Hepatocyte (in vitro differentiated cells): ENCODE data around the gene CROCC2. TPM values are rescaled to one million over a fixed set of nuclear protein-coding genes. Genes with fewer than 3 reads are reported as not detected.
A peak's percentile ranks its signal among the peaks of the same experiment; 100 is the strongest.

Source experiments
- DNase-seq: peaks from one replicate; pipeline ENCODE4 v3.0.0-alpha.2; 2016; ENCODE audit warnings: low spot score
- H2AFZ ChIP-seq: fragments of 200-600 bp; sonication (generic); 2 replicates; pipeline ENCODE4 v1.6.0; 2016; ENCODE audit warnings: antibody characterized with exemption, mild to moderate bottlenecking
- H3K27ac ChIP-seq: fragments of 200-600 bp; sonication (generic); 2 replicates; pipeline ENCODE4 v1.5.1; 2016; ENCODE audit warnings: mild to moderate bottlenecking
- H3K27me3 ChIP-seq: fragments of 200-600 bp; sonication (generic); 2 replicates; pipeline ENCODE4 v1.6.1; 2016
- H3K36me3 ChIP-seq: fragments of 200-600 bp; sonication (generic); replicated peaks from 2 replicates; pipeline ENCODE4 v1.5.1; 2016; ENCODE audit warnings: low read depth; ENCODE audit not compliant: insufficient read depth
- H3K4me1 ChIP-seq: fragments of 200-600 bp; sonication (generic); 2 replicates; pipeline ENCODE4 v1.5.1; 2016; ENCODE audit warnings: mild to moderate bottlenecking, moderate library complexity; ENCODE audit not compliant: insufficient read depth
- H3K4me2 ChIP-seq: fragments of 200-600 bp; sonication (generic); 2 replicates; pipeline ENCODE4 v1.6.0; 2016
- H3K4me3 ChIP-seq: fragments of 200-600 bp; sonication (generic); 2 replicates; pipeline ENCODE4 v1.5.1; 2016; ENCODE audit warnings: mild to moderate bottlenecking
- H3K79me2 ChIP-seq: fragments of 200-600 bp; sonication (generic); 2 replicates; pipeline ENCODE4 v1.6.0; 2017; ENCODE audit warnings: mild to moderate bottlenecking
- H3K9me2 ChIP-seq: fragments of 200-600 bp; sonication (generic); replicated peaks from 2 replicates; pipeline ENCODE4 v1.6.0; 2017; ENCODE audit warnings: mild to moderate bottlenecking; ENCODE audit not compliant: insufficient read depth
- H3K9me3 ChIP-seq: fragments of 200-600 bp; sonication (generic); 2 replicates; pipeline ENCODE4 v1.5.1; 2016; ENCODE audit warnings: low read depth, mild to moderate bottlenecking
- H4K20me1 ChIP-seq: fragments of 200-600 bp; sonication (generic); 2 replicates; pipeline ENCODE4 v1.6.0; 2016; ENCODE audit warnings: mild to moderate bottlenecking; ENCODE audit not compliant: insufficient read depth, poor library complexity, severe bottlenecking
- CTCF ChIP-seq: fragments of 200-600 bp; sonication (generic); IDR thresholded peaks from 2 replicates; pipeline ENCODE4 v1.5.1; 2016; ENCODE audit warnings: antibody characterized with exemption, mild to moderate bottlenecking; ENCODE audit not compliant: poor library complexity
- EZH2 ChIP-seq: fragments of 200-600 bp; sonication (generic); IDR thresholded peaks from 2 replicates; pipeline ENCODE4 v1.6.1; 2016; ENCODE audit warnings: antibody characterized with exemption, mild to moderate bottlenecking, borderline replicate concordance
- EZH2phosphoT487 ChIP-seq: fragments of 200-600 bp; sonication (generic); IDR thresholded peaks from one replicate; pipeline ENCODE4 v1.6.1; 2018; ENCODE audit warnings: antibody characterized with exemption, mild to moderate bottlenecking, low read depth, moderate library complexity; ENCODE audit not compliant: unreplicated experiment, severe bottlenecking
- WGBS: methylation state at CpG from one replicate; pipeline ENCODE4 v1.1.6; 2016; ENCODE audit warnings: low lambda C conversion rate; ENCODE audit errors: missing lambda C conversion rate; 5-methylcytosine and 5-hydroxymethylcytosine counted together
- polyA plus RNA-seq: library from polyadenylated mRNA; unstranded; fragments of >200 nt; fragmentation: Nextera tagmentation; extraction: Ambion mirVana; gene quantifications from 2 replicates; pipeline ENCODE4 v1.2.1, GENCODE V29; 2016
- total RNA-seq: library from RNA; depleted of rRNA; stranded (reverse); fragments of >200 nt; gene quantifications from 2 replicates; pipeline ENCODE4 v1.2.3, GENCODE V29; 2014

Gene CROCC2
- total and polyA plus RNA-seq, 2 experiments from 2014 or later, result 0.04 to 0.10 TPM

GRCh38 chr2:240868286-240869108, 37.6 kb upstream of the CROCC2 start, which contains the start of gene AGXT:
Gene AGXT (plus strand): TSS chr2:240868824. CDS start chr2:240868866, 42 bp downstream.
- Histone ChIP-seq H3K9me2 (no peaks in the 10 kb centered on the region), H3K27ac (peak within 1 kb of the TSS; percentile 27), H3K4me2 (no peak within 1 kb of the TSS), H3K4me3 (no peak within 1 kb of the TSS), H3K4me1 (peaks cover 7% of the 10 kb centered on the region), H2AFZ (no peak within 1 kb of the TSS), H3K27me3 (no peaks in the 10 kb centered on the region), H3K79me2 (no peaks in the 10 kb centered on the region), H4K20me1 (no peaks in the 10 kb centered on the region), H3K36me3 (no peaks in the 10 kb centered on the region), H3K9me3 (no peaks in the 10 kb centered on the region)
- WGBS, result 65% methylated on average over 21 of the region's 21 CpGs
- peak; percentile 52 for DNase-seq
- TF ChIP-seq EZH2 (no peak), EZH2phosphoT487 (no peak), CTCF (no peak)

GRCh38 chr2:240869109-240869955, 36.8 kb upstream of the CROCC2 start:
- no peak overlapping the region for H3K27ac ChIP-seq
- no peaks in the 10 kb centered on the region for H3K9me3 ChIP-seq
- H4K20me1 ChIP-seq, result no peaks in the 10 kb centered on the region
- TF ChIP-seq EZH2 (no peak), EZH2phosphoT487 (no peak), CTCF (no peak)
- H3K4me3 ChIP-seq, result no peak overlapping the region
- no peak for DNase-seq
- H3K36me3 ChIP-seq, result no peaks in the 10 kb centered on the region
- peaks cover 13% of the 10 kb centered on the region for H3K4me1 ChIP-seq
- no peaks in the 10 kb centered on the region for H3K27me3 ChIP-seq
- no peaks in the 10 kb centered on the region for H3K9me2 ChIP-seq
- 89% methylated on average over 25 of the region's 25 CpGs for WGBS
- no peaks in the 10 kb centered on the region for H3K79me2 ChIP-seq
- no peak overlapping the region for H2AFZ ChIP-seq
- no peak overlapping the region for H3K4me2 ChIP-seq

- Histone ChIP-seq H3K9me3 (no peaks in the 10 kb centered on the region), H3K4me2 (no peak overlapping the region), H3K4me3 (no peak overlapping the region), H4K20me1 (no peaks in the 10 kb centered on the region), H3K4me1 (peaks cover 20% of the 10 kb centered on the region), H3K79me2 (no peaks in the 10 kb centered on the region), H2AFZ (no peak overlapping the region), H3K27me3 (no peaks in the 10 kb centered on the region), H3K9me2 (no peaks in the 10 kb centered on the region), H3K27ac (no peak overlapping the region), H3K36me3 (no peaks in the 10 kb centered on the region)
- no peak for DNase-seq
- TF ChIP-seq EZH2phosphoT487, result no peak
- no peak for TF ChIP-seq EZH2
- TF ChIP-seq CTCF, result no peak
- 86% methylated on average over 15 of the region's 15 CpGs for WGBS
Measured at GRCh38 chr2:240869956-240870875, 35.9 kb upstream of the CROCC2 start.
